Loucy (cell line): ENCODE results near the gene CCDC186.
A peak's percentile ranks its signal among the peaks of the same experiment; 100 is the strongest.

Experiments
- H2AFZ ChIP-seq: fragments of 200-600 bp; sonication (generic); 2 replicates; pipeline ENCODE4 v1.6.0; 2016; ENCODE audit warnings: antibody characterized with exemption, mild to moderate bottlenecking, low read length, moderate library complexity
- H3F3A ChIP-seq: fragments of 200-600 bp; 2 replicates; pipeline ENCODE4 v1.6.0; 2016; ENCODE audit warnings: antibody characterized with exemption, low read depth, mild to moderate bottlenecking
- H3K27me3 ChIP-seq: fragments of 200-600 bp; sonication (generic); 2 replicates; pipeline ENCODE4 v1.6.1; 2014; ENCODE audit warnings: low read length, mild to moderate bottlenecking; ENCODE audit not compliant: insufficient read depth, poor library complexity, severe bottlenecking
- H3K36me3 ChIP-seq: fragments of 200-600 bp; sonication (generic); 2 replicates; pipeline ENCODE4 v1.6.1; 2016; ENCODE audit warnings: low read length; ENCODE audit not compliant: insufficient read depth
- H3K4me1 ChIP-seq: fragments of 200-600 bp; sonication (generic); 2 replicates; pipeline ENCODE4 v1.5.1; 2014; ENCODE audit warnings: low read length, mild to moderate bottlenecking; ENCODE audit not compliant: insufficient read depth, poor library complexity, severe bottlenecking
- H3K4me2 ChIP-seq: fragments of 200-600 bp; sonication (generic); 2 replicates; pipeline ENCODE4 v1.6.0; 2014; ENCODE audit warnings: antibody characterized with exemption, low read length, low read depth, mild to moderate bottlenecking; ENCODE audit not compliant: poor library complexity, severe bottlenecking
- H3K4me3 ChIP-seq: fragments of 200-600 bp; sonication (generic); 2 replicates; pipeline ENCODE4 v1.5.1; 2014; ENCODE audit warnings: low read length, mild to moderate bottlenecking, mixed read lengths; ENCODE audit not compliant: poor library complexity, severe bottlenecking
- H3K79me2 ChIP-seq: fragments of 200-600 bp; sonication (generic); 2 replicates; pipeline ENCODE4 v1.6.1; 2014; ENCODE audit warnings: low read length; ENCODE audit not compliant: insufficient read depth
- H3K9ac ChIP-seq: fragments of 200-600 bp; sonication (generic); 2 replicates; pipeline ENCODE4 v1.6.0; 2014; ENCODE audit warnings: mild to moderate bottlenecking, low read depth, low read length, moderate library complexity; ENCODE audit not compliant: poor library complexity, severe bottlenecking
- H3K9me2 ChIP-seq: fragments of 200-600 bp; sonication (generic); replicated peaks from 2 replicates; pipeline ENCODE4 v1.6.1; 2016; ENCODE audit warnings: low read depth, low read length, mixed read lengths
- H3K9me3 ChIP-seq: fragments of 200-600 bp; sonication (generic); 2 replicates; pipeline ENCODE4 v1.6.1; 2014; ENCODE audit warnings: mild to moderate bottlenecking, antibody characterized with exemption, low read length, low read depth; ENCODE audit not compliant: insufficient read depth
- H4K20me1 ChIP-seq: fragments of 200-600 bp; sonication (generic); 2 replicates; pipeline ENCODE4 v1.6.0; 2014; ENCODE audit warnings: antibody characterized with exemption, low read length, mild to moderate bottlenecking; ENCODE audit not compliant: insufficient read depth, poor library complexity, severe bottlenecking
- EZH2phosphoT487 ChIP-seq: fragments of 200-600 bp; IDR thresholded peaks from 2 replicates; pipeline ENCODE4 v1.6.1; 2018; ENCODE audit warnings: antibody characterized with exemption, mild to moderate bottlenecking, moderate library complexity, borderline replicate concordance
- TF ChIP-seq, protein P1 (sequence below): fragments of 200-600 bp; sonication (generic); conservative IDR thresholded peaks from 2 replicates; pipeline ENCODE4 v1.5.1; 2014; ENCODE audit warnings: mild to moderate bottlenecking, antibody characterized with exemption, low read length

Gene CCDC186

DNA sequence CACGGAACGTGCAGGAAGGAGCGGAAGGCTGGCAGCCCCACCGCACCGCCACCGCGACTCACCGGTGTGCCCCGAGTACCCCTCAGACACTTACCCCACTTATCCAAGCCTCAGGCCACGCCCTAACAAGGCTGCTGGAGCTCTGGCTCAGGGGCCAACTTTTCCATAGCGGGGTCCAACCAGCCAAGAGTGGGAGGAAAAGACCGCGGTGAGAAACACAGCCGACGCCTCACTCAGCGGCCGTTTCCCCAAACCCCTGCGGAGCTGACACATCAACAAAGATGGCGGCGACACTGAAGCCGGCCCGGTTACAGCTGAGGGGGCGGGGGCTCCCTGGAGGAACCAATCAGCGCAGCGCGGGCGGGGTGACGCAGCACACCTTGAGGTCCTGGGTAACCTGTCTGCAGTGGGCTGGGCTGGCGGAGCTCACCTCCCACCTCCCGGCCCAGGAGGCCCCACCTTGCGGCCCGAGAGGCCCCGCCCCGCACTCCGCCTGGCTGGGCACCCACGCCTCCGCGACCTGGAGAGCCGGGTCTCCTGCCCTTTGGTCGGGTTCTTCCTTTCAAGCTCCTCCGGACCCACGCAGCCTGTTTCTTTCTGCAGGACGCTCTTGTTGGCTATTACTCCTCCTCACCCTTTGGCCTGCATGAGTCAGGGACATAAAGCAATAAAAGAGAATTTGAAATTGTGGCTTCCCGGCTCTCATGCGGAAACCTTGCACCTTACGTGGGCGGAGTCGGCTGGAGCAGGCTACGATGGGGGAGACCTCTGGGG lies at the start of gene CCDC186:
TSS of gene CCDC186 (minus strand) at position 283 of the 774 bp plus-strand sequence. CDS start 10,935 bp downstream, outside the sequence.
- TF ChIP-seq EZH2phosphoT487 = no peak
- TF ChIP-seq, protein P1, sequence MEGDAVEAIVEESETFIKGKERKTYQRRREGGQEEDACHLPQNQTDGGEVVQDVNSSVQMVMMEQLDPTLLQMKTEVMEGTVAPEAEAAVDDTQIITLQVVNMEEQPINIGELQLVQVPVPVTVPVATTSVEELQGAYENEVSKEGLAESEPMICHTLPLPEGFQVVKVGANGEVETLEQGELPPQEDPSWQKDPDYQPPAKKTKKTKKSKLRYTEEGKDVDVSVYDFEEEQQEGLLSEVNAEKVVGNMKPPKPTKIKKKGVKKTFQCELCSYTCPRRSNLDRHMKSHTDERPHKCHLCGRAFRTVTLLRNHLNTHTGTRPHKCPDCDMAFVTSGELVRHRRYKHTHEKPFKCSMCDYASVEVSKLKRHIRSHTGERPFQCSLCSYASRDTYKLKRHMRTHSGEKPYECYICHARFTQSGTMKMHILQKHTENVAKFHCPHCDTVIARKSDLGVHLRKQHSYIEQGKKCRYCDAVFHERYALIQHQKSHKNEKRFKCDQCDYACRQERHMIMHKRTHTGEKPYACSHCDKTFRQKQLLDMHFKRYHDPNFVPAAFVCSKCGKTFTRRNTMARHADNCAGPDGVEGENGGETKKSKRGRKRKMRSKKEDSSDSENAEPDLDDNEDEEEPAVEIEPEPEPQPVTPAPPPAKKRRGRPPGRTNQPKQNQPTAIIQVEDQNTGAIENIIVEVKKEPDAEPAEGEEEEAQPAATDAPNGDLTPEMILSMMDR = no peak
- Histone ChIP-seq H3F3A (peaks cover 15% of the 10 kb centered on the region; the same call in 1 of the 2 replicates), H3K9me3 (no peaks in the 10 kb centered on the region), H3K27me3 (peaks cover 4% of the 10 kb centered on the region), H3K9me2 (no peaks in the 10 kb centered on the region), H3K4me1 (peaks cover 25% of the 10 kb centered on the region), H4K20me1 (peaks cover 5% of the 10 kb centered on the region), H3K4me3 (peak within 1 kb of the TSS; percentile 84), H3K36me3 (no peaks in the 10 kb centered on the region), H3K4me2 (peak within 1 kb of the TSS; percentile 94), H3K9ac (peak within 1 kb of the TSS; percentile 77), H3K79me2 (peaks cover 51% of the 10 kb centered on the region), H2AFZ (peak within 1 kb of the TSS; percentile 92)

DNA sequence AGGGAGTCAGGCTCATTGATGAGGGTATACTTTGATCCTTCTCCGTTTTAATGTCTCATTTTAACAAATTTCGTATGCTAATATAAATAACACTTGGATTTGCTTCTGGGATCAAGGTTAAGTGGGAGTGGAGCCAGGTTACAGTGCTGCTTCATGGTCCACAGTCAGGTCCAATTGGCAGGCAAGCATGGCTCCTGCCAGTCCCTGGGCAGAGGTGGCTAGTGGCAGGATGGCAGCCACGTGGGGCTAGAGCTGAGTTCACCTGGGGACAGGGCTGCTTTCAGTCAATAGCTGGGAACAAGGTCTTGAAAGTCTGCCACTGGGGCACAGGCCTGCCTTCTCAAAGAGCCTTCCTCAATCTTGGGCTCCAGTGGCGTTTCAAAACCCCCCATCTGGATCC lies 49.1 kb upstream of the CCDC186 start:
- H3K9ac ChIP-seq = no peak overlapping the region
- no peaks in the 10 kb centered on the region for H3K27me3 ChIP-seq
- H2AFZ ChIP-seq = no peak overlapping the region
- no peaks in the 10 kb centered on the region for H4K20me1 ChIP-seq
- no peaks in the 10 kb centered on the region for H3F3A ChIP-seq
- no peaks in the 10 kb centered on the region for H3K79me2 ChIP-seq
- H3K4me3 ChIP-seq = no peak overlapping the region
- H3K36me3 ChIP-seq = no peaks in the 10 kb centered on the region
- H3K9me3 ChIP-seq = no peaks in the 10 kb centered on the region
- TF ChIP-seq, protein P1 = no peak
- no peak overlapping the region for H3K4me2 ChIP-seq
- H3K4me1 ChIP-seq = peaks cover under 1% of the 10 kb centered on the region
- no peaks in the 10 kb centered on the region for H3K9me2 ChIP-seq

DNA sequence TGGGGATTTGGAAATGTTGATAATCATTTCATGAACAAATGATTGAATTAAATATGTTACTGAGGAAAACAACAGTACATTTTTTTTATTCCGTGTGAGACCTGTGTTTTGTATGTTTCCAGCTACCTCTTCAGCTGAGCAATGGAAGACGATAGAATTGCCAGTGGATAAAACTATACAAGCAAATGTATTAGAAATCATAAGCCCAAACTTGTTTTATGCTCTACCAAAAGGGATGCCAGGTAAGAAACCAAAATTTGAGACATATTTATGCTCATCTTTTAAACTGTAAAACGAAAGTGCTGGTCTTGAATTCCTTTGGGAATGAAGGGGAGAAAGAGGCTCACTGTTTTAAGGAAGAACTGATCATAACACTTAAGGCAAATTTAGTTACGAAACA lies 47.2 kb upstream of the CCDC186 start:
- Histone ChIP-seq H3K36me3 (no peaks in the 10 kb centered on the region), H4K20me1 (no peaks in the 10 kb centered on the region), H3K4me1 (no peaks in the 10 kb centered on the region), H3K9me3 (no peaks in the 10 kb centered on the region), H3F3A (no peaks in the 10 kb centered on the region), H3K4me2 (no peak overlapping the region), H3K27me3 (no peaks in the 10 kb centered on the region), H3K9me2 (no peaks in the 10 kb centered on the region), H3K9ac (no peak overlapping the region), H3K4me3 (no peak overlapping the region), H2AFZ (no peak overlapping the region), H3K79me2 (no peaks in the 10 kb centered on the region)
- TF ChIP-seq, protein P1 = no peak
- TF ChIP-seq EZH2phosphoT487 = no peak
